ENCODE data around the gene PARM1. TPM values are rescaled to one million over a fixed set of nuclear protein-coding genes. Genes with fewer than 3 reads are reported as not detected.

Gene PARM1
- total RNA-seq, 2 donors from 2014 or later = 105 to 133 TPM

- peaks cover 3% of the 10 kb centered on the region for H3K4me1 ChIP-seq (replicated peaks)
- no peaks in the 10 kb centered on the region for H3K36me3 ChIP-seq
- H3K27me3 ChIP-seq (replicated peaks; ENCODE audit: insufficient read depth) = no peaks in the 10 kb centered on the region
- intact Hi-C loops (cut with DNase I) = no loop called here
- H3K27ac ChIP-seq = peak overlapping the region in 1 of 2 donors; percentile 39
- H3K4me3 ChIP-seq = no peak overlapping the region
- no peak for DNase-seq (ENCODE audit: low spot score)
- no peaks in the 10 kb centered on the region for H3K9me3 ChIP-seq
- TF ChIP-seq POLR2A (IDR thresholded peaks at IDR 0.05) = no peak
- no peak for TF ChIP-seq CTCF (IDR thresholded peaks at IDR 0.05)
- TF ChIP-seq POLR2AphosphoS5 (IDR thresholded peaks at IDR 0.05) = no peak
- WGBS = 76% methylated on average over 1 of the region's 1 CpG
Measured at GRCh38 chr4:74970577-74970976, 37.7 kb downstream of the PARM1 start.

DNA sequence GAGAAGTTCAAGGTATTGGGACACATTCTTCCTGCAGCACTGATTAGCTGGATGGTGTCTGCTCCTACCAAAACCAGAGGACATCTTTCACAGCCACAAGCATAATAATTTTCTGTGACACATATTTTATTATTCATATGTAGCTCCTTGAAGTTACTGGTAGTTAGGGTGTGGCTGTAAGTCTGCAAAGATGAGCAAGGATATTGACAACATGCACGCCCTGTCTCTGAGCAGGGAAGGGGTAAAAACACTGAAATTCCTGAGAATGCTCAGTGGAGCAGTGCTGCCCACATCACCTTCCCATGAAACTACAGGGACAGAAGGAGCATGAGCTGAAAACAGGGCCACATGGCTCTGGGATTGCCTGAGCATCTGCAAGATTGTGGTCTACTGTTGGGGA is 38.9 kb downstream of the PARM1 start:
- peaks cover 11% of the 10 kb centered on the region for H3K4me1 ChIP-seq (replicated peaks)

DNA sequence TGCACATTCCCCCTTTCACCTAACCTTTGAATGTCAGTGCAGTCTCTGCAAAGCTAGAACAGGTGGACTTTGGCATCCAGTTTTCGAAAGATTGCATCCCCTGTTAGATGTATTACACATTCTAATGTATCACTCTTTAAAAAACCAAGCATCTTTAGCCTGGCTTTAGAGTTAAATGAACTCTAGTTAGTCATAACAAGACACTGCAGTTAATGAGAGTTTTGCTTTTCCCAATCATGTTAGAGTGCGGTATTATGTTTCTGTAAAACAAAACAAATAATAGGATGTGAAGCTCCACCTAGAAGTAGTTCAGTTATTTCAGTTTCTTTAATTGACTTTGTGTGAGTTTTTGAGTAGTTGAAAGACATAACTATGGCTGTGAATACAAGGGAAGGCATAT is 42.2 kb downstream of the PARM1 start:
- intact Hi-C loops (cut with DNase I) = no loop called here
- Histone ChIP-seq H3K4me3 (no peak overlapping the region), H3K4me1 (replicated peaks) (peaks cover 11% of the 10 kb centered on the region), H3K36me3 (no peaks in the 10 kb centered on the region), H3K27me3 (replicated peaks; ENCODE audit: insufficient read depth) (no peaks in the 10 kb centered on the region), H3K9me3 (no peaks in the 10 kb centered on the region), H3K27ac (peak overlapping the region in 1 of 2 donors; percentile 73)
- WGBS = 99% methylated on average over 2 of the region's 2 CpGs
- DNase-seq (ENCODE audit: low spot score) = no peak
- TF ChIP-seq POLR2AphosphoS5 (IDR thresholded peaks at IDR 0.05) (no peak), POLR2A (IDR thresholded peaks at IDR 0.05) (no peak), CTCF (IDR thresholded peaks at IDR 0.05) (no peak)

More for the DNA sequence above, 38.9 kb downstream of the PARM1 start:
- intact Hi-C loops (cut with DNase I) = no loop called here
- no peak for DNase-seq (ENCODE audit: low spot score)
- no peak overlapping the region for H3K4me3 ChIP-seq
- no peaks in the 10 kb centered on the region for H3K36me3 ChIP-seq
- no peaks in the 10 kb centered on the region for H3K9me3 ChIP-seq
- no peak for TF ChIP-seq POLR2AphosphoS5 (IDR thresholded peaks at IDR 0.05)
- TF ChIP-seq POLR2A (IDR thresholded peaks at IDR 0.05) = no peak
- TF ChIP-seq CTCF (IDR thresholded peaks at IDR 0.05) = no peak
- WGBS = 82% methylated on average over 1 of the region's 1 CpG
- H3K27me3 ChIP-seq (replicated peaks; ENCODE audit: insufficient read depth) = no peaks in the 10 kb centered on the region
- H3K27ac ChIP-seq = peak overlapping the region in 1 of 2 donors; percentile 39

- DNase-seq (ENCODE audit: low spot score) = no peak
- no peaks in the 10 kb centered on the region for H3K27me3 ChIP-seq (replicated peaks; ENCODE audit: insufficient read depth)
- TF ChIP-seq POLR2AphosphoS5 (IDR thresholded peaks at IDR 0.05) = no peak
- H3K4me3 ChIP-seq = no peak overlapping the region
- 90% methylated on average over 2 of the region's 2 CpGs for WGBS
- peak overlapping the region; percentile 48 to 73 for H3K27ac ChIP-seq
- no peaks in the 10 kb centered on the region for H3K36me3 ChIP-seq
- intact Hi-C loops (cut with DNase I) = no loop called here
- H3K9me3 ChIP-seq = no peaks in the 10 kb centered on the region
- peaks cover 11% of the 10 kb centered on the region for H3K4me1 ChIP-seq (replicated peaks)
Measured at GRCh38 chr4:74975848-74976824, 43.2 kb downstream of the PARM1 start.

DNA sequence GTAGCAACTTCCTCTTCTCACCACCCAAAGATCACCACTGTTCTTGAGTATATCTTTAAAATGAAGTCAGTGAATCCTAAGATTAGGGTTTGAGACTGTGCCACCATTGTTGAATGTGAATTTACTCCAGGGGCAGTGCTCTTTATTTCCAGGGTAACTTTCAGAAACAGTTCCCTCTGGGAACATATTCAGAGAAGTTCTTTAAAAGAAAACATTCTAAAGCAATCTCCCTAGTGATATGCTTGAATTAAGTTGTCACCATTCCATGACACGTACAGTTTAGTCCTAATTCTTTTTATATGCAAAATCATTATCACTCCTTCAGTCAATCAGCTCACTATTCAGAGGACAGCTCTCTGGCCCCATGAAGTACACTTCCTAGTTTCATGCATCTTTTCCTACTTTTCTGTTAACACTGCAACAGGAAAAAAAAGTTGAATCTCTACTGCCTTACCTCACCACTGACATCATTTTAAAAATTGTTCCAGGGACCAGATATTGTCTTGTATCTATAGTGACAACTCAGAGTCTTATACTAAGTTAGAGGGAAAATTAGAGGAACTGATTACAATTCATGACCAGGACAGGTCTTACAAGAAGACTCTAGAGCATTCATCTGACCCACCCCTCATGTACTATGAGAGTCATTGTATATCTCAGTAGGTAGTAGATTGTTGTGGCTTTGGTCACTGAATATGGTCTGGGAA is 49.8 kb downstream of the PARM1 start:
- Histone ChIP-seq H3K9me3 (no peaks in the 10 kb centered on the region), H3K36me3 (no peaks in the 10 kb centered on the region), H3K27ac (no peak overlapping the region), H3K4me1 (replicated peaks) (no peaks in the 10 kb centered on the region), H3K27me3 (replicated peaks; ENCODE audit: insufficient read depth) (no peaks in the 10 kb centered on the region), H3K4me3 (no peak overlapping the region)
- no peak for DNase-seq (ENCODE audit: low spot score)
- TF ChIP-seq POLR2AphosphoS5 (IDR thresholded peaks at IDR 0.05) = no peak
- TF ChIP-seq CTCF (IDR thresholded peaks at IDR 0.05) = no peak
- no peak for TF ChIP-seq POLR2A (IDR thresholded peaks at IDR 0.05)
- WGBS = 45% methylated on average over 1 of the region's 1 CpG
- intact Hi-C loops (cut with DNase I) = no loop called here
